Stimulated activated memory B cell treated with anti-CD40 and anti-IgM and Interleukin-4, amounts not matched to agents 10 μg/mL and 1 μg/mL and 100 μg/mL, for 72 hours (primary cell): ENCODE measurements around the gene CARM1.
A peak's percentile ranks its signal among the peaks of the same experiment; 100 is the strongest.
"Not testable (repeated sequence)": the region's sequence is repeated elsewhere in the genome, so short reads cannot be mapped to it uniquely, and the experiment has no call there.

Source experiments
- ATAC-seq: fragments of 150-1000 bp; cut with Tn5 transposase; 2 replicates; pipeline ENCODE4 v1.10.0; 2021
- H3K27ac Mint-ChIP-seq: one replicate; pipeline ENCODE4 v1.8.0; 2022; ENCODE audit warnings: mild to moderate bottlenecking, mixed read lengths
- H3K27me3 Mint-ChIP-seq: one replicate; pipeline ENCODE4 v1.8.0; 2022; ENCODE audit warnings: mixed read lengths
- H3K36me3 Mint-ChIP-seq: one replicate; pipeline ENCODE4 v1.8.0; 2022; ENCODE audit warnings: mixed read lengths
- H3K4me1 Mint-ChIP-seq: one replicate; pipeline ENCODE4 v1.8.0; 2022; ENCODE audit warnings: mixed read lengths
- H3K4me3 Mint-ChIP-seq: one replicate; pipeline ENCODE4 v1.8.0; 2022; ENCODE audit warnings: mild to moderate bottlenecking, moderate library complexity, mixed read lengths
- H3K9me3 Mint-ChIP-seq: one replicate; pipeline ENCODE4 v1.8.0; 2022; ENCODE audit warnings: mixed read lengths

CARM1 gene

DNA sequence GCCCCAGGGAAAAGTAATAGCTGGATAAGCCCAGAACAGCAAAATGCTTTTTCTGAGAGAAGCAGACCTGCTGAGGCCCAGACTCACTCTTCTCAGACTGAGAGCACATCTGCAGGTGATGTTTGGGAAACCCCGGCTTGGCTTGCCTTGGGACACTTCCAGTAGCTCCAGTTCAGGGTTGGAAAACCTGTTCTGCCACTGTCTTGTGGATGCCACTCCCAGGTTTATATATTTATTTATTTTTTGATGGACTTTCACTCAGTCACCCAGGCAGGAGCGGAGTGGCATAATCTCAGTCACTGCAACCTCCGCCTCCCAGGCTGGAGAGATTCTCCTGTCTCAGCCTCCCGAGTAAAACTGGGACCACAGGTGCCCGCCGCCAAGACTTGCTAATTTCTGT is 81.5 kb downstream of the CARM1 start:
- Mint-ChIP-seq H3K27ac (no peak overlapping the region), H3K9me3 (no peaks in the 10 kb centered on the region), H3K36me3 (no peaks in the 10 kb centered on the region), H3K27me3 (no peaks in the 10 kb centered on the region), H3K4me1 (peaks cover 9% of the 10 kb centered on the region), H3K4me3 (no peak overlapping the region)
- no peak for ATAC-seq

DNA sequence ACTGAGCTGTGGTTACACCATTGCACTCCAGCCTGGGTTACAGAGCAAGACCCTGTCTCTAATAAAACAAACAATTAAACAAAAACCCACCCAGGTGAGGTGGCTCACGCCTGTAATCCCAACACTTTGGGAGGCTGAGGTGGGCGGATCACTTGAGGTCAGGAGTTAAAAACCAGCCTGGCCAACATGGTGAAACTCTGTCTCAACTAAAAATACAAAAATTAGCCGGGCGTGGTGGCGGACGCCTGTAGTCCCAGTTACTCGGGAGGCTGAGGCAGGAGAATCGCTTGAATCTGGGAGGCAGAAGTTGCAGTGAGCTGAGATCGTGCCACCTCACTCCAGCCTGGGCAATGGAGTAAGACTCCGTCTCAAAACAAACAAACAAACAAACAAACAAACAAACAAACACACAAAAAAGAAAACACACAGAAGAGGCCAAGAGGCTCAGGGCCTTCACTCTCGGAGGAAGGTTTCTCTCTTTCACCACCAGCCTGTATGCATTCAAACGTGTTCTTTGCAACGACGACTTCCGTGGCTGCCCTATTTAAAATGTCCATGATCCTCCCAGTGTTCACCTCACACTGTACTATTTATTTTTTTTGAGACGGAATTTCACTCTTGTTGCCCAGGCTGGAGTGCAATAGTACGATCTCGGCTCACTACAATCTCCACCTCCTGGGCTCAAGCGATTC is 88.1 kb downstream of the CARM1 start:
- not testable (repeated sequence) for ATAC-seq, H3K36me3 Mint-ChIP-seq, H3K9me3 Mint-ChIP-seq, H3K27me3 Mint-ChIP-seq
- Mint-ChIP-seq H3K4me3 (peak overlapping the region; percentile 87), H3K27ac (peak overlapping the region; percentile 95), H3K4me1 (peaks cover 46% of the 10 kb centered on the region)

DNA sequence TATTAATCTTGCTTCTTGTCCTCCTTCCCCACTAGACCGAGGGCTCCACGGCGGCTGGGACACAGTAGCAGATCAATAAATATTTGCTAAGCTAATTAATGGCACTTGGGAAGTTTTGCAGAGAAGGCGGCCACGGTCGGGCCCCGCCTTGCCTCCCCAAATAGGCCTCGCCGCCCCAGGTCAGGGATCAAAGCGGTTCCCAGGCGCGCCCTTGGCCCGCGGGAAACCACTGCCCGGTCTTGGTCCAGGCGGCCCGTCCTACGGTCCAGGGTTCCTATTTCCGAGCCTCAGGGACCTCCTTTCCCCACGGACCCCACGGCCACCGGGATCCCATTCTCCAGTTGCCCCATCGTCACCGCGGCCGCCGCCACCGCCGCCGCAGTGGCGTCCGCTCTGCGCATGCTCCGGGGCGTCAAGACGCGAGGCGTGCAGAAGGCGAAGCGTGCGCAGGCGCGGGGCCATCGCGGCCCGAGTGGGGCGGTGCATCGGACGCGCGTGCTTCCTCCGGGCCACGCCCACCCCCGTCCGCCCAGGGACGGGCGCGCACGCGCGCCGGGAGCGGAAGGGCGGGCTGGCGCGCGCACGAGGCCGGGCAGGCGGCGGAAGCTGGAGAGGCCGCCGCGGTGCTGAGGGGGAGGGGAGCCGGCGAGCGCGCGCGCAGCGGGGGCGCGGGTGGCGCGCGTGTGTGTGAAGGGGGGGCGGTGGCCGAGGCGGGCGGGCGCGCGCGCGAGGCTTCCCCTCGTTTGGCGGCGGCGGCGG is 89.1 kb downstream of the CARM1 start, which contains the start of gene SMARCA4:
TSS of gene SMARCA4 (plus strand) at position 717 of the 759 bp plus-strand sequence. CDS start 23,122 bp downstream, outside the sequence.
- peak within 1 kb of the TSS; percentile 95 for H3K27ac Mint-ChIP-seq
- H3K36me3 Mint-ChIP-seq: peaks cover under 1% of the 10 kb centered on the region
- no peaks in the 10 kb centered on the region for H3K27me3 Mint-ChIP-seq
- H3K9me3 Mint-ChIP-seq: no peaks in the 10 kb centered on the region
- peaks cover 46% of the 10 kb centered on the region for H3K4me1 Mint-ChIP-seq
- ATAC-seq: peak; percentile 93
- H3K4me3 Mint-ChIP-seq: peak within 1 kb of the TSS; percentile 90

DNA sequence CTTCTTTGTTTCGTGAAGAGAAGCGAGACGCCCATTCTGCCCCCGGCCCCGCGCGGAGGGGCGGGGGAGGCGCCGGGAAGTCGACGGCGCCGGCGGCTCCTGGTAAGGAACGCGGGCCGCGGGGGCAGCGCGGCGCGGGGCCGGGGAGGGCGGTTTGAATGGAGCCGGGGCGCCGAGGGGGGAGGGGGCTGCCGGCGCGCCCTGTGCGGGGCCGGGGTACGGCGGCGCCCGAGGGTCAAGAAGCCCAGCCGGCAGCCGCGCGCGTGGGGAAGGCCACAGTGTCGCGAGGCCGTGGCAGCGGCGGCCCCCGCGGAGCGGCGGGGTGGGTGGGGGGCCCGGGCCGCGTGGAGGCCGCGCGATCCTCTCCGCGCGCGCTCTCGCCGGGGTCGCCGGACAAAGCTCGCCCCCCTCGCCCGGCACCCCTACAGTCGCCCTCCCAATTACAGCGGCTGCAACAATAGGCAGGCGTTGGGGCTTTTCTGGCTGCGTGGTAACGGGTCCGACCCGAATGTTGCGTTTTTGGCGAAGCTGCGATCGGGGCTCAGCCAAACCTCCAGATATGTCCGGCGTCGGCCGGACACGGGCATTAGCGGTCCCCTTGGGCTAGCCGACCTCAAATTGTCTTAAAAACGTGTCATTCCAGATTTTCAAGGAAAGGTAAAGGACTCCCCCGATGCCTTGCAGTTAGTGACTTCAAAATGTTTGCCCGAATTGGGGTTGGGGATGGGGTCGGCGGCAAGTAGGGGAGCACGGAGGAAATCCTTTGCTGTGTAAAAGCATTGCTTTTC is 89.9 kb downstream of the CARM1 start:
- Mint-ChIP-seq H3K27me3 (no peaks in the 10 kb centered on the region), H3K36me3 (peaks cover 5% of the 10 kb centered on the region)

DNA sequence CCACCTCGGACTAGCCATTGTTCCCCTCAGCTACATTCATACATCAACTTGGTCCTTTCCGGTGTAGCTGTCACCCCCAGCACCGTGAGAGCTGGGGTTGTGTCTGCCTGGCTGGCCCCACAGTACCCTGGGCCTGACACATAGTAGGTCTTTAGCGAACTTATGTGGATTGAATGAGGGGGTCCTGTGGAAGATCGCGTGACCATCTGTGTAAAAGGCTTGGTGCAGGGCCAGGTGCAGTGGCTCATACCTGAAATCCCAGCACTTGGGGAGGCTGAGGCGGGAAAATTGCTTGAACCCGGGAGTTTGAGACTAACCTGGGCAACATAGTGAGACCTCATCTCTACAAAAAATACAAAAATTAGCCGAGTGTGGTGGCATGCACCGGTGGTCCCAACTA is 91.5 kb downstream of the CARM1 start:
- ATAC-seq: no peak
- H3K36me3 Mint-ChIP-seq: peaks cover 5% of the 10 kb centered on the region
- no peak overlapping the region for H3K27ac Mint-ChIP-seq
- peaks cover 58% of the 10 kb centered on the region for H3K4me1 Mint-ChIP-seq
- H3K4me3 Mint-ChIP-seq: peak overlapping the region; percentile 90
- no peaks in the 10 kb centered on the region for H3K27me3 Mint-ChIP-seq
- no peaks in the 10 kb centered on the region for H3K9me3 Mint-ChIP-seq

More for the DNA sequence above, 89.9 kb downstream of the CARM1 start:
- Mint-ChIP-seq H3K4me1 (peaks cover 49% of the 10 kb centered on the region), H3K27ac (peak overlapping the region; percentile 95), H3K4me3 (peak overlapping the region; percentile 90), H3K9me3 (no peaks in the 10 kb centered on the region)
- ATAC-seq: peak; percentile 73

DNA sequence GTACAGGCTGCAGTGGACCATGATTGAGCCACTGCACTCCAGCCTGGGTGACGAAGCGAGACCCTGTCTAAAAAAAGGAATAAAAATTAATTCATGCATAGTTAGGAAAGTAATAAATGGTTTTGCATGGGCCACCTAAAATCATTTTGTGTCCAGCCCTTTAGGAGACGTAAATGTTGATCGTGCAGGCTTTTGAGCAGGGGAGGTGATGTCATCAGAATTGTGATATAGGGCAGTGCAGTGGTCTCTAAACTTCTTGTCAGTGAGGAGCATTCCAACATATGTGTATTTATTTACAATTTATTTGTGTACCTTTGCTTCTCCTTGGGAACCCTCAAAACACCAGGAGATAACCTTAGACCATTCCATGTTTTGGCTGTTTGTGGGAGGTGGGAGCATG is 92.5 kb downstream of the CARM1 start:
- H3K9me3 Mint-ChIP-seq: no peaks in the 10 kb centered on the region
- ATAC-seq: no peak
- H3K27ac Mint-ChIP-seq: peak overlapping the region; percentile 64
- peaks cover 5% of the 10 kb centered on the region for H3K36me3 Mint-ChIP-seq
- H3K4me1 Mint-ChIP-seq: peaks cover 68% of the 10 kb centered on the region
- H3K27me3 Mint-ChIP-seq: no peaks in the 10 kb centered on the region
- H3K4me3 Mint-ChIP-seq: no peak overlapping the region

DNA sequence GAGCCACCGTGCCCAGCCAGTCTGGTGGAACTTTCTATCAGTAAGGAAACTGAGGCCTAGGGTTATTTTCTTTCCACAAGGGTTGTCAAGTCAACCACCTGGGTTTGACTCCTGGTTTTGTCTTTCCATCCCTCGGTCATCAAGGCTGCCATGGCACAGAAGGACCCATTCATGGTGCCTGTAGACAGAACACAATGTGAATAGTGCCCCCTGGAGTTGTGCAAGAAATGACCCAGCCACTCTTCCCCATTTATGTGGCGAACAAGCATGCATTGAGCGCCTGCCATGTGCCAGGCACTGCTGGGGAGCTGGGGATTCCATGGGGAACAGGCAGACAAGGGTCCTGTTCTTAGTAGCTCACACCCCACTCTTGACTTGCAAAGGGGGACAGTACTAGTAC is 93.5 kb downstream of the CARM1 start:
- Mint-ChIP-seq H3K36me3 (peaks cover 5% of the 10 kb centered on the region), H3K27ac (no peak overlapping the region), H3K27me3 (no peaks in the 10 kb centered on the region), H3K4me1 (peaks cover 70% of the 10 kb centered on the region), H3K9me3 (no peaks in the 10 kb centered on the region), H3K4me3 (no peak overlapping the region)
- no peak for ATAC-seq

DNA sequence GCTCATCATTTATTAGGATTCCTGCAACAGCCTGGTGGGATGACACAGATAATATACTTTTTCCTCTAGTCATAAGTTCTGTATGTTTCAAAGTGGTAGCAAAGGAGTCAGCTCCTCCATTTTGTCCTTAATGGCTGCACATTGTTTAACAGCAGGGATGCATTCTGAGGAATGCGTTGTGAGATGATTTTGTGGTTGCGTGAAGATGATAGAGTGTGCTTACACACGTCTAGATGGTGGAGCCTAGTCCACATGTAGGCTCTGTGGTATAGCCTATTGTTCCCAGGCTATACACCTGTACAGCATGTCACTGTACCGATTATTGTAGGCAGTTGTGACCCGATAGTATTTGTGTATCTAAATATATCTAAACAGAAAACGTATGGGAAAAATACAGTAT is 94.0 kb downstream of the CARM1 start:
- H3K4me1 Mint-ChIP-seq: peaks cover 70% of the 10 kb centered on the region
- no peak overlapping the region for H3K27ac Mint-ChIP-seq
- no peaks in the 10 kb centered on the region for H3K27me3 Mint-ChIP-seq
- peaks cover 5% of the 10 kb centered on the region for H3K36me3 Mint-ChIP-seq
- ATAC-seq: no peak
- no peak overlapping the region for H3K4me3 Mint-ChIP-seq
- H3K9me3 Mint-ChIP-seq: no peaks in the 10 kb centered on the region

DNA sequence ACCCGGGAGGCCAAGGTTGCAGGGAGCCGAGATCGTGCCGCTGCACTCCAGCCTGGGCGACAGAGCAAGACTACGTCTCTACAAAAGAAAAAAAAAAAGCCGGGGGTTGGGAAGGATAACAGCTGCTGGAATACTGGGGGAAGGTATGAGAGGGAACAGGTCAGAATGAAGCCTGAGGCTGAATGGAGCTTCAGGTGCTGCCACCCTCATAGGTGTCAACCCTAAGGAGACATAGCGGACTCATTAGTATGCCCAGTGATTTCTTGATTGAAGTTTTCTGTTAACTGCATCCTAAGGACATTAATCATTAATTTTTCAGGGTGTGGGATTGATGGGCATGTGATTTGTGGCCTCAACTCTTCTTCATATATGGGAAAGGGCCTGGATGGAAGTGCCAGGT is 95.5 kb downstream of the CARM1 start:
- H3K36me3 Mint-ChIP-seq: peaks cover 5% of the 10 kb centered on the region
- no peak for ATAC-seq
- no peak overlapping the region for H3K4me3 Mint-ChIP-seq
- peaks cover 70% of the 10 kb centered on the region for H3K4me1 Mint-ChIP-seq
- H3K9me3 Mint-ChIP-seq: no peaks in the 10 kb centered on the region
- H3K27me3 Mint-ChIP-seq: no peaks in the 10 kb centered on the region
- H3K27ac Mint-ChIP-seq: no peak overlapping the region

DNA sequence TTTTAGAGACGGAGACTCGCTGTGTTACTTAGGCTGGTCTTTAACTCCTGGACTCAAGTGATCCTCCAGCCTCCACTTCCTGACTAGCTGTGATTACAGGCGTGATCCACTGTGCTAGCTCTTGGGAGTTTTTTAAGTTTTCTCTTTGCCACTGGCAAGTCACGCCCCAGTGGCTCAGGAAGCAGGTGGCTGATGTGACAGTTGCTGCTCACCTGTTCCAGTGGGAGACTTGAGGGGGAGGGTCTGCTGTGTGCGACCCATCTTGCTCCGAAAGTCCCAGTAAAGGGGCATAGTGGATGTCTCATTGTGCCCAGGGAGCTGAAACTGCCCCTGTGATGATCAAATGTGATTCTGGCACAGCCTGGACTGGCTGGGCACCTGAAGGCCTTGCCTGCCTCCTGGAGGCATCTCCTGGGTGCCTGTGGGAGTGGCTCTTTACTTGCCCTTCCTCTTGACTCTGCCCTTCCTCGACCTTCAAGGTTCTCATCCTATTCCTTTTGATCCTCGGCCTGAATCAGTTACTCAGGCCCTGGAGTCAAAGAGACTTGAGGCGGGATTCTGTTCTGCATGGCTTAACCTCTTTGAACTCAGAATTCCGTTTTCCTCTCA is 97.3 kb downstream of the CARM1 start:
- Mint-ChIP-seq H3K4me3 (peak overlapping the region; percentile 52), H3K4me1 (peaks cover 61% of the 10 kb centered on the region), H3K27me3 (no peaks in the 10 kb centered on the region), H3K9me3 (no peaks in the 10 kb centered on the region), H3K27ac (peak overlapping the region; percentile 57), H3K36me3 (peaks cover 5% of the 10 kb centered on the region)
- ATAC-seq: peak; percentile 45

DNA sequence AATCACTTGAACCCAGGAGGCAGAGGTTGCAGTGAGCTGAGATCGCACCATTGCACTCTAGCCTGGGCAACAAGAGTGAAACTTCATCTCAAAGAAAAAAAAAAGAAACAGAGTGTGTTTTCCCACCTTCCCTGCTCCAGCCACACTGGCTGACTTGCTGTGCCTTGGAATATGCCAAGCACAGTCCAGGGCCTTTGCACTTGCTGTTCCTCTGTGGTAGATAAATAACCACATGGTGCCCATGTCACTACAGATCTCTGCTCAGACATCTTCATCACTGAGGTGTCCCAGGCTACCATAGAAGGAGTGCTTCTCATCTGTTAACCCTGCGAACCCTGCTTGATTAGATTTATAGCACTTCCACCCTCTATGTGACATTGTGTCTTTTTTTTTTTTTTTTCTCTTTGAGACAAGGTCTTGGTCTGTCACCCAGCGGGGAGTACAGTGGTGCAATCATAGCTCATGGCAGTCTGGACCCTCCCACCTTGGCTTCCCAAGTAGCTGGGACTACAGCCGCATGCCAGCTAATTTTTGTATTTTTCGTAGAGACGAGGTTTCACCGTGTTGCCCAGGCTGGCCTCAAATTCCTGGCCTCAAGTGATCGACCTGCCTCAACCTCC is 99.9 kb downstream of the CARM1 start:
- no peaks in the 10 kb centered on the region for H3K27me3 Mint-ChIP-seq
- H3K4me3 Mint-ChIP-seq: no peak overlapping the region
- H3K36me3 Mint-ChIP-seq: peaks cover 7% of the 10 kb centered on the region
- no peaks in the 10 kb centered on the region for H3K9me3 Mint-ChIP-seq
- H3K27ac Mint-ChIP-seq: no peak overlapping the region
- peaks cover 64% of the 10 kb centered on the region for H3K4me1 Mint-ChIP-seq
- ATAC-seq: no peak
